LNCaP clone FGC (cell line): ENCODE results near the gene PCYOX1L.
"Not testable (repeated sequence)": the region's sequence is repeated elsewhere in the genome, so short reads cannot be mapped to it uniquely, and the experiment has no call there.

Experiments used
- DNase-seq: peaks from one replicate; pipeline ENCODE4 v3.0.0-alpha.2; 2011; ENCODE audit warnings: low read depth
- H3K4me3 ChIP-seq: 2 replicates; pipeline ENCODE4 v1.5.1; 2011; ENCODE audit warnings: mild to moderate bottlenecking, low read depth, low read length, control low read depth
- CTCF ChIP-seq: IDR thresholded peaks from 2 replicates; pipeline ENCODE4 v1.5.1; 2012; ENCODE audit warnings: mild to moderate bottlenecking; ENCODE audit not compliant: control insufficient read depth, insufficient read depth; ENCODE audit errors: extremely low read depth

Gene PCYOX1L

GRCh38 chr5:149387982-149388381 lies 30.1 kb downstream of the PCYOX1L start:
- TF ChIP-seq CTCF = no peak
- H3K4me3 ChIP-seq = no peak overlapping the region
- no peak for DNase-seq

- no peak overlapping the region for H3K4me3 ChIP-seq
- TF ChIP-seq CTCF = no peak
- no peak for DNase-seq
These were observed 30.8 kb downstream of the PCYOX1L start for GRCh38 chr5:149388498-149389190.

- no peak for DNase-seq
- TF ChIP-seq CTCF = no peak
- no peak overlapping the region for H3K4me3 ChIP-seq
These were observed 32.0 kb downstream of the PCYOX1L start for GRCh38 chr5:149389552-149390495.

- not testable (repeated sequence) for DNase-seq, H3K4me3 ChIP-seq
These were observed 33.2 kb downstream of the PCYOX1L start for GRCh38 chr5:149391076-149391475.

- no peak for TF ChIP-seq CTCF
- H3K4me3 ChIP-seq = no peak overlapping the region
- no peak for DNase-seq
These were observed 33.7 kb downstream of the PCYOX1L start for GRCh38 chr5:149391524-149391923.

- DNase-seq = no peak
- H3K4me3 ChIP-seq = no peak overlapping the region
- TF ChIP-seq CTCF = no peak
These were observed 34.9 kb downstream of the PCYOX1L start for GRCh38 chr5:149392718-149393117.

- DNase-seq, H3K4me3 ChIP-seq: not testable (repeated sequence)
These were observed 37.1 kb downstream of the PCYOX1L start for GRCh38 chr5:149394996-149395395.
